ENCODE results near the gene UBE2B.

DNA sequence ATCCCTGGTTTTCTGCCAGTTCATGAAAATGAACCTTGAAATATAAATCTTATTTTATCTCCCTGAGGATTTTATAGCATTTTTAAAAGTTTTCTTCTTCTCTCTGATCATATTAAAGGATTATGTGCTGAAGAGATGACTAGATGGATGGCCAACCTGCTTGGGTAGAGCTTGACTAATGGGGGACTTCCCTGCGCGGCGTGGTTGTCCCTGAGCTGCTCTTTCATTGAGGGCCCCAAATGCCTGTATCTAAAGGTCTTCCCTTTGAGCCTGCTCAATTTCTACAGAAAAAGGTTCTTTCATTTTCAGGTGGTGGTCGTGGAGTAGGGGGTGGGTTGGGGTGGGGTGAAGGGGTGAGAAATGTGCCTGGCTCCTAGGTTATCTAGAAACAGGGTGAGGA, 60.8 kb downstream of the UBE2B start:
- TF ChIP-seq, protein P1, sequence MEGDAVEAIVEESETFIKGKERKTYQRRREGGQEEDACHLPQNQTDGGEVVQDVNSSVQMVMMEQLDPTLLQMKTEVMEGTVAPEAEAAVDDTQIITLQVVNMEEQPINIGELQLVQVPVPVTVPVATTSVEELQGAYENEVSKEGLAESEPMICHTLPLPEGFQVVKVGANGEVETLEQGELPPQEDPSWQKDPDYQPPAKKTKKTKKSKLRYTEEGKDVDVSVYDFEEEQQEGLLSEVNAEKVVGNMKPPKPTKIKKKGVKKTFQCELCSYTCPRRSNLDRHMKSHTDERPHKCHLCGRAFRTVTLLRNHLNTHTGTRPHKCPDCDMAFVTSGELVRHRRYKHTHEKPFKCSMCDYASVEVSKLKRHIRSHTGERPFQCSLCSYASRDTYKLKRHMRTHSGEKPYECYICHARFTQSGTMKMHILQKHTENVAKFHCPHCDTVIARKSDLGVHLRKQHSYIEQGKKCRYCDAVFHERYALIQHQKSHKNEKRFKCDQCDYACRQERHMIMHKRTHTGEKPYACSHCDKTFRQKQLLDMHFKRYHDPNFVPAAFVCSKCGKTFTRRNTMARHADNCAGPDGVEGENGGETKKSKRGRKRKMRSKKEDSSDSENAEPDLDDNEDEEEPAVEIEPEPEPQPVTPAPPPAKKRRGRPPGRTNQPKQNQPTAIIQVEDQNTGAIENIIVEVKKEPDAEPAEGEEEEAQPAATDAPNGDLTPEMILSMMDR (conservative IDR thresholded peaks at IDR 0.05; ENCODE audit: low read length) = no peak
- no peak for TF ChIP-seq EZH2phosphoT487 (IDR thresholded peaks at IDR 0.05; ENCODE audit: borderline replicate concordance)
